ENCODE measurements around the gene RAPGEF4.

DNA sequence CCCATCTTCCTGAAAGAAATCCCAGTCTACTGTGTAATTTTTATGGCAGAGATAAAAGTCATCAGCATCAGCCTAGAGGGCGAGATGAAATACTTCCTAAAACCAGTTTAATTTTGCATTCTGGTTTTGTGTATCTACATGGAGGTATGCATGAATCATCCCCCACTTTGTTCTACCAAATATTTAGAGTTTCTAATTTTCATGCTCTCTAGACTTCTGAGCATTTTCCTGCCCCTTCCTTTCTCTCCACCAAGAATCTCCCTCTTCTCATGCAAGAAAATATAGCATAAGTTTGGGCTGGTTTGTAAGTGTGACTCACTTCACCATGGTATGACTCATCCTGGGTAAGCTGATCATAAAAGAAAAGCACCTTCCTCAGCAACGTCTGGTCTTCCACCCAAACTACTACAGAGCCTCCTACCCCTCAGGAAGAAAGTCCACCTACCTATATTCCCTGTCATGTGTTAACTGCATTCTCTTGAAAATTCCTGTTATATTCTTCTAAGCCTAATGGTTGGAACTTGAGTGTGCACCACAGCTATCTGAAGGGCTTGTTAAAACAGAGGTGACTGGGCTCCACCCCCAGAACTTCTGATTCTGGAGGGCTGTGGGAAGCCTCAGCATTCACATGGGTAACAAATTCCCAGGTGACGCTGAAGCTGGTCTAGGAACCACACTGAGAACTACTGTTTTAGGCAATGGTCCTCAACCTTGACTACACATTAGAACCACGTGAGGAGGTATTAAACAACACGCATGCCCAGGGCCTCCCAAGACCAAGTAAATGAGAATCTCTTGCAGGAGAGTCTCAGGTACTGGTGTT lies 37.4 kb upstream of the RAPGEF4 start:
- TF ChIP-seq EZH2 (IDR thresholded peaks at IDR 0.05) (no peak), POLR2AphosphoS5 (IDR thresholded peaks at IDR 0.05; ENCODE audit: borderline replicate concordance, low read depth, low read length) (no peak), FOXP2 (optimal IDR thresholded peaks at IDR 0.05; ENCODE audit: control extremely low read depth, extremely low read length, insufficient read depth) (no peak)

Data from SK-N-MC (cell line).